Pulmonary artery endothelial cell (primary cell): ENCODE measurements around the gene LDLRAD3. TPM values are rescaled to one million over a fixed set of nuclear protein-coding genes. Genes with fewer than 3 reads are reported as not detected.
"Not testable (repeated sequence)": the region's sequence is repeated elsewhere in the genome, so short reads cannot be mapped to it uniquely, and the experiment has no call there.

ENCODE experiments used
- DNase-seq: peaks from one replicate; pipeline ENCODE4 v3.0.0-alpha.2; 2011; ENCODE audit warnings: low read depth, low spot score
- total RNA-seq: library from RNA; depleted of rRNA; stranded (reverse); fragments of >200 nt; gene quantifications from 2 replicates; pipeline ENCODE4 v1.2.3, GENCODE V29; 2014

The LDLRAD3 gene
- total RNA-seq, 1 donor from 2014 or later = 9.5 TPM

DNA sequence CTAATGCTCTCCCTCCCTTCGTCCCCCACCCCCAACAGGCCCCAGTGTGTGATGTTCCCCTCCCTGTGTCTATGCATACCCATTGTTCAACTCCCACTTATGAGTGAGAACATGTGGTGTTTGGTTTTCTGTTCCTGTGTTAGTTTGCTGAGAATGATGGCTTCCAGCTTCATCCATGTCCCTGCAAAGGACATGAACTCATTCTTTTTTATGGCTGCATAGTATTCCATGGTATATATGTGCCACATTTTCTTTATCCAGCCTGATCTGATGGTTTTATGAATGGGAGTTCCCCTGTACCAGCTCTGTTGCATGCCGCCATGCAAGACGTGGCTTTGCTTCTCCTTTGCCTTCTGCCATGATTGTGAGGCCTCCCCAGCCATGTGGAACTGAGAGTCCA, 102.1 kb downstream of the LDLRAD3 start:
- DNase-seq = not testable (repeated sequence)

- no peak for DNase-seq
Measured at GRCh38 chr11:36046932-36047331, 103.1 kb downstream of the LDLRAD3 start.

DNA sequence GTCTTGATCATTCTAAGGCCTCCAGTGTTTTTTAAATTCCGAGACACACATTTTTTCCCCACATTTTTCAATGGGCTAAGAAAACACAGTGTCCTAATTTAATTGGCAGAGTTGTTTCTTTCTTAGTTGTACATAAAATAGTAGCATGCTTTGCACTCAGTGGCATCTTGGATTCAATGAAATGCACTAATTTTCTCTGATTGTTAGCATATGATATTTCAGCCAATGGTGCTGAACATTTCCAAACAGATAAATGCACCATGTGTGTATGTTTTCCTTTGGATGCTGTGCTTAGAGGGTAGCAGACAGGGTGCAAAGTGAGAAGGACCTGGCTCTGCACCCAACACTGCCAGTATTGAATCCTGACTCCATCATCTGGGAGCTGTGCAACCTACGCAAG, 103.5 kb downstream of the LDLRAD3 start:
- no peak for DNase-seq

DNA sequence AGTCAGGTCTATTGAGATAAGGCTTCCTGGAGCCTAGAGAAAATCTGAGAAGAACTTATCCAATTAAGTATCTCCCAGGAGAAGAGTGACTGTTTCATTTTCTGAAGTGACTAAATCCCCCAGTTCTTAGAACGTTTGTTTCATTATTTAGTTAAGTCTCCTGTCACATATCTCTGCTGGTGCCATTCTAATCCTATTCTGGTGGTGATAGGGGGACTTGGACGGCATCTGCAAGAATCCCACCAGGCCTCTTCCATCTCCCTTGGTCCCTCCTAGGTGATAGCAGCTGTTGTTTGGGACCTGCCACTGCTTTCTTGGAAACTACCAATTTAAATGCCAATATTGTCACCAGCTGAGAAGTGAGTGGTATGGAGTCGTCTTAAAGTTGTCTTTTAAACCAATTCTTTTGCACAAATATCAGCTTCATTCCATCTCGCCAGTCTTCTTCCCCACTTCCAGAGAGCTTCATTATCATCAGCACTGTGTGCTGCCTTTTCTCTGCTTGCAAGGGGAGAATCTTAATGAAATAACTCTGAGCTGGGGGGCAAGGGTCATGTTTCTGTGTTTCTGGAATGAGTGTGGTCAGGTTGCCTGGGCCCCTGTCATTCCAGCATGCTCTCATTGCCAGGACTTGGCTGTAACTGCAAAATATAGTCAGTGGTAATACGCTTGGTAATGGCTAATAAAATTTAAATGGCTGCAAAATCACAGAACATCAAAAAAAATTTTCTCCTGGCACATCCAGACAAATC, 104.8 kb downstream of the LDLRAD3 start:
- no peak for DNase-seq

GRCh38 chr11:36051235-36052144, 107.6 kb downstream of the LDLRAD3 start:
- no peak for DNase-seq

GRCh38 chr11:36053281-36053680, 109.4 kb downstream of the LDLRAD3 start:
- DNase-seq = no peak

DNA sequence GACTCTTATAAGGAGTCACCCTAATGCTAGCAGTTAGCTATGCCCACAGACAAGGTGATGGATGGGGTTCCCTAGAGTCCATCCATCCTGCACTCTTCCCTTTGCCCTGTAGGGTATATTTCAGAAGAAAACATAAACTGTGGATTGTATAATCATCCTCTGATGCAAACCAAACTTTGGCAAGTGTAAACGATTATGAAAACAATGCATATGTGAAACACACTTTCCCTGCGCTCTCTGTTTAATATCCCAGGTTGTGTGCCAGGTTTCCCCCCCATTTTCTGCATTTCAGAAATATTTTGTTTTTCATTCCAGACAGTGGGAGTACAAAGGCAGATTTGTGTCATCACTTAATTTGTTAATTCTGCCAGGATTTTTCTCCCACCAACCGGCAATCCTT, 110.0 kb downstream of the LDLRAD3 start:
- no peak for DNase-seq

- DNase-seq = no peak
Measured at GRCh38 chr11:36054628-36055027, 110.8 kb downstream of the LDLRAD3 start.

DNA sequence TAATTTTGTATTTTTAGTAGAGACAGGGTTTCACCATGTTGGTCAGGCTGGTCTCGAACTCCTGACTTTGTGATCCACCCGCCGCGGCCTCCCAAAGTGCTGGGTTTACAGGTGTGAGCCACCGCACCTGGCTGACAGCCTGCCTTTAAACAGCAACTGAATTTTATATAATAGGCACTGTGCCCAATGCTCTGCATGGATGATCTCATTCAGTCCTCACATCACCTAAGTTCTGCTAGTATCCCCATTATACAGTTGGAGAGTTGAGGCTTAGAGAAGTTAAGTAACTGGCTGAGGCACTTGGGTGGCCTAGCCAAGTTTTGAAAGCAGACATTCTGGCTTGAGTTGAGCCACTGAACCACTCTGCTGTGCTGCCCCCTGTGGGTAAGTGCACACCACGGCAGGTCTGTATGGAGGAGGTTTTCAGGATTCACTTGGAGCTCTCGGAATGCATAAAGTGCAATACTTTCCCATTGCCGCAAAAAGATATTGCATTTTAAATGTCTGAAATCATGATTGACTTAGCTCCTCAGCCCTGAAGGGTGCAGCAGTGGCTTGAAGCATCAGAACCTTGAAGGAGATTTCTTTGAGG, 112.4 kb downstream of the LDLRAD3 start:
- DNase-seq = no peak

GRCh38 chr11:36057379-36058042, 113.6 kb downstream of the LDLRAD3 start:
- DNase-seq = peak; percentile 95

DNA sequence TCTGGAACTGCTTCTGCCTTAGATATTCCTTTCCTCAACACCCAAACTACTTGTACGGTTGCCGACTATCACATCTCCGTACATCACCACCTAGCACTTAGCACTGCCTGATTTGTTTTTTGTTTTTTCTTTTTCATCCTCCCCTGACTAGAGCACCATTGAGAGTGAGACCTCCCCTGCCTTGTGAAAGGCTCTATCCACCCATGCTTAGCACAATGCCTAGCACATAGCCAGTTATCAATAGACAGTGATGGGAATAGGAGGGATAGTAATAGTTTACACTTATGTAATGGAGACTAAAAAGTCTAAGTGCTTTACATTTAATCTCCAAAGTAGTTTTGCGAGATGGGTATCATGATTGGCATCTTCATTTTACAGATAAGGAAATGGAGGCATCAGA, 115.8 kb downstream of the LDLRAD3 start:
- no peak for DNase-seq

GRCh38 chr11:36060926-36061325, 117.1 kb downstream of the LDLRAD3 start:
- no peak for DNase-seq

DNA sequence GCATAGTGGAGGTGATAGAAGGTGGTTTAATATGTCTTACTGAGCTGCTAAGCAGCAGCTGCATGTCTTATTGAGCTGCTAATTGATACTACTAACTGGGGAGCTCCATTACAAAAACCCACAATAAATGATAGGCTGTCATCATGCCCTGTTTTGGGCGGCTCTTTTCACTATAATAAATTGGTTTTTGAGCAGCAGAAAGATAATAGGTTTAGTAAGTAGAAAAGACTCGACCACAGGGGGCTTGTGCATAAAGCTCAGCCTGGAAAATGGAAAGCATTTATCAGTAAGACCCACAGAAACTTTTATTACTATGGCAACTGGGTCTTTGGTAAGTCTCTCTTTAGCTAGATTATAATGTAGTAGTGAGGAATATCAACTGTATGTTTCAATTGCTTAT, 117.6 kb downstream of the LDLRAD3 start:
- DNase-seq = no peak

DNA sequence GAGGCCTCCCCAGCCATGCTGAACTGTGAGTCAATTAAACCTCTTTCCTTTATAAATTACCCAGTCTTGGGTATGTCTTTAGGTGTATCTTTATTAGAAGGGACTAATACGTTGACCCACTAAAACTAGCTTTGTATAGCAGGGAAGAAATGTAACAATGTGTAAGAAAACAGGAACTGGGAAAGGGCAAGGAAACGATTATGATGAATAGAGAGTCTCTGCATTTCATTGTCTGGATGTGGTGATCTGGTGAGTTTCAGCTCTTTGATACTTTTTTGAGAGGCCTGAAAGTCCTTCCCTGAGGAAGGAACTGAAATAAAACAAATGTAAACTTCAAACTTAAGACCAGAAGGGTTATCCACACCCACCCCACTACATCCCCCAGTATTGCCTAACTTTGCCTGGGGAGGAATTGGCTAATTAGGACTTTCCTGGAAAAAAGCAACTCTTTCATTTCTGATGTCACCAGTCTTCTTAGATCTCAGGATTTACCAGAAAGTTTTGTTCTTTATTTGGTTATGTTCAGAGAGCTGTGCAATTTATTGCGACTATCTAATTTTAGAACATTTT, 119.0 kb downstream of the LDLRAD3 start:
- no peak for DNase-seq

DNA sequence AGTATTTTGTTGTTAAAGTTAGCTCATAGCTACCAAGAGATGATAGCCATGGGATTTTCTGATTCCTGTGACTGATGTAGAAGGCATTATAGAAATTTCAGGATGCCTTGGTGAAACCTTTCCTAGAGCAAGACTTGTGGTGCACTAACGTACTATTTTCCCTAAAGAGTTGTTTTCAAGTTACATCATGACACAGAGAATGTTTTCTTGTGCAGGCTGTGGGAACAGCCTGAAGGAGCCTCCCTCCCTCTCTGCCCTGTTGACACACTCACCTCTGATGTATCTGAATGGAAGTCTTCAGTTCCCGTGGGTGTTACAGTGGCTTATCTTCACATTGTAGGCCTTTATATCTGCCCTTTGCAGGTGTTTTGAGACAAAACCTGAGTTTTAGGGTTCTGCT, 121.6 kb downstream of the LDLRAD3 start:
- no peak for DNase-seq

- no peak for DNase-seq
Measured at GRCh38 chr11:36066891-36067290, 123.0 kb downstream of the LDLRAD3 start.

DNA sequence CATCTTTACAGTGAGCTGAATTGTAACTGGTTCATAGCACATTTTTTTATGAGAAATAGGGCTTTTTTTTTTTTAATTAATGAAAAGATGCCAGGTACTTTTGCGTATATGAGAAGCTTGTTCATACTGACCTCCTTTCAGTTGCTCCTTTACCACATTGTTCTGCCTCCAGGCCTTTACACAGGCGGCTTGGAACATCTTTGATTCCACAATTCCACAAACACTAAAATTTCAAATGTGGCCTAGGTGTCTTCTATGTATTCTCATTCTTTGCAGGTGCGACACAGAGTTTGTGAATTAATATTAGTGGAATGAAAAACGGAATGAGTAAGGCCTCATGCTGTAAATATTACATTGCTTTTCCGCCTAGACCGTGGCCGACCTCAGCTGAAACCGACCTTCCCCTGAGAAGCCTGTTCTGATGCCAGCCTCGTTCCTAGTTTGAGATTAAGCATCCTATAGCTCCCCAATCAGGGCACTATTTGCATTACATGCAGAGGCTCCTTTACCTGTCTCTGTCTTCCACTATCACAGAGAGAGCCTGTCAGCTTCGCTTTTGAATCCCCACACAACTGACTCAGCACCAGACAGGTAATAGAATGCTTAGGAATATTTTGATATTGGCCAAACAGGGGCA, 125.8 kb downstream of the LDLRAD3 start:
- no peak for DNase-seq

DNA sequence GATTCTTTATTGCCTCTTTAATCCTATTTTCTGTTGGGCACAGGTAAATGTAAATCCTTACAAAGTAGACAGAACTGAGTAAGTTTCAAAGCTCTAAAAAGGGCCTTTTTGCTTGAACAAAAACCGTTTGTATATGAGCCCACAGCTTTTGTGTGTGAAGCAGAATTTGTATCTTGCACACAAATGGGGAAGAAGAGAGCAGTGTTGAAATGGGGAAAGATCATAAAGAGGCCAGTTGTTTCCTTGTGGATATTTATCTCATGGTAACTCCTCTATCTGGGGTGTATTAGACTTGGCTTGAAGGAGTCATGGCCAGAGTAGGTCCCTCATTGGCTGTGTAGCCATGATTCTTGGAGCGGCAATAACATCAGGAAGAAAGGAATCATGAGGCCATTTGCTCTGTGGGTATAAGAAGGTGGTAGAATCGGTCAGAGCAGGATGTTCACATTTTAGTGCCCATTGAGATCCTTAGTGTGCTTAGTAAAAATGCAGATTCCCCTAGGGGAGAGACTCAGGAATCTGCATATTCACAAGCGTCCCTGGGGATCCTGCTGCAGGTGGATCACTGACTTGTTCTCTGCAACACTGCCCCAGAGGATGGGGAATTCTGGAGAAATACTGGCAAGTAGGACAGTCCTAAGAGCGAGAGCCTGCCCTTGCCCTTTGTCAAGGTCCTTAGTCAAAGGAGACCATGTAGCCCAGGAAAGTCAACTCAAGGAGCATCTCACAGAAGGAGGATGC, 126.5 kb downstream of the LDLRAD3 start:
- no peak for DNase-seq

- DNase-seq = no peak
Measured at GRCh38 chr11:36070954-36071330, 127.1 kb downstream of the LDLRAD3 start.

DNA sequence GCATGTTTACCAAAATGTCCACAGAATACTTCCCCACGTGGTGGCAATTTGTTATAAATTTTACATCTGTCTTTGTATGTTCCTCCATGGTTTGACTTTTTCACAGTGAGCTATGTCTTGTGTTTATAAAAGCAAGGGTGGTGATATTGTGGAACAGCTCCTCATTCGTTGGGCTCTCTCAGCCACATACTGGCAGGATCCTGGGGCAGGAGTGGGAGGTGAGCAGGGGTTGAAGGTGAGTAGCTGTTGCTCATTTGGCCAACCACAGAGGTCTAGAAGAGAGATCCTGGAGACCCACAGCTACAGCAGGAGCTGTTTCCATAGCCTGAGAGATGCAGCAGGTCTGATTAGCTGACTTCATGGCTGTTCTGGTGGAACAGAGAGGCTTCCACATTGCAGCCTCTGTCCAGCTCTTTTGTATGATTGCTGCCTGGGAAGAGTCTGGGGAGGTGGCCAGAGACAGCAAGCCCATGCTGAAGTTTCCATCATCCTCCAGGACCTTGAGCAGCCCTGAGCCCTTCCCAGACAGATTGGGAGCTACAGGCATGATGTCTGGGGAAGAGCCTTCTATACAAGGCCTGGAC, 128.1 kb downstream of the LDLRAD3 start:
- DNase-seq = no peak
